Stimulated activated CD4-positive, alpha-beta T cell treated with anti-CD3 and anti-CD28 coated beads, Interleukin-4, amount 100 ng/mL, for 24 hours (primary cell): Measurements from ENCODE around the gene CLIC1.
A peak's percentile ranks its signal among the peaks of the same experiment; 100 is the strongest.

Experiments used
- DNase-seq: peaks from one replicate; pipeline ENCODE4 v3.0.0-alpha.2; 2020

Gene CLIC1

DNA sequence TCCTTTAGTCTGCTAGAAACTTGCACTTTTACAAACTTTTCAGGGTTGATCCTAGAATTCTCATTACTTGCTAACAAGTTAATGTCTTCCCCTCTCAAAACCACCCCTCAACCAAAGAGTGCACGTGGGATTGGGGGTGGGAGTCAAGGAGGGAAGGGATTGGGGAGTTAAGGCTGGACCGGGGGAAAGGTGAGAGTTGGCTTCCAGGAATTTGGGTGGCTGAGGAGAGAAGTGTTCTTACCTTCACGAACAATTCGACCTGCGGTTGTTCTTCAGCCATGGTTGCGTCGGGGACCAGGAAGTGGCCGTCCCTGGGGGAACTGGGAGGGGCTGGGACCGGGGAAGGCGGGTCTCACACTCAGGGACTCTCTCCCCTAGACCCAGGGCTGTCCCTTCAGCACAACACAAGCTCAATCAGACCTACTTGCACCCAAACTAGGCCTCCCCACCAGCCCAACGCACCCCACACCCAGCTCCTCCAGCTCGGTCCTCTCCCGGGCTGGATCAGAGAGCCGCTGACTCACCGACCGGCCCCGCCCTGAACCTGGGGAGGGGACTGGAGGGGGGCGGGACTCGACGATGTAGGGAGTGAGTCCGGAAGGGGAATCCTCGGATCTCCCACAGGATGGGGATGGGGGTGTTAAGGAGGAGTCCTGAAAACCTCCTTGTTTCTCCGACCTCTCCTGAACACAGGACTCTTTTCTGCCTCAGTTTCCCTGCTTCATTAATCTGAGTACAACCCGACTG is at the start of gene CLIC1:
CLIC1 (minus strand) TSS at position 510 of the 747 bp plus-strand sequence; CDS start at position 280, 230 bp downstream.
- peak; percentile 82 for DNase-seq

- DNase-seq: no peak
Measured at GRCh38 chr6:31785475-31785874, 49.1 kb upstream of the CLIC1 start.

DNA sequence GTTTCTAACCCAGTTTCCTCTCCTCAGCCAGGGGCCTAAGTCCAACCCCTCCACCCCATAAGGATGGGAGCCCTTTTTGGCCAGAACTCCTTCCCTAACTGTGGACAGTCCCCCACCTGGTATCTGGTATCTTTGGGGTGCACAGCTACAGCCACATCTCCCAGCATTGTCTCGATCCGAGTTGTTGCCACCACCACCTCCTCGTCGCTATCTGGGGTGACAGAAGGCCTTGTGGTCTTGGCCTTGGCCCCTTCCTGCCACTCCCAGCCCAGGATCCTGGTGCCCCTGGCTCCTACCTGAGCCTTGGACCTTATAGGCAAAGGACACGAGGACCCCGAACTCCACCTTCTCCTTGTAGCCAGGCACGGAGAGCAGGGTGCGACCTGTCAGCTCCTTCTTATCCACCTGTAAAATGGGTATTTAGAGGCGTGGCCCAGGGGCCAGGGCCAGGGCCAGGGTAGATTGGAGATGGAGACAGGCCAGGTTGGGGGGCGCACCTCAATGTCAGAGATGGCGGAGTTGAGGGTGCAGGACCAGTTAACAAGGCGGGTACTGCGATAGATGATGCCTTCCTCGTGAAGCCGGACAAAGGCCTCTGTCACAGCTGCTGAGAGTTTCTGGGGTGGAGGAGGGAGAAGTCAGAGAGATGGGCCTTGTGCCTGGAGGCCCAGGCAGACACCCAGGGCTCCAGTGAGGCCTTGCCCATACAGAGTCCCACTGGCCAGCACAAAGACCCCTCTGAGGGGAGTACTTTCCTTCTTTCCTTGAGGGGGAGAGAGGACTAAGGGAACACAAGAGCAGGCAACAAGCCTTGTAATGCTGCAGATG is 48.0 kb upstream of the CLIC1 start:
- no peak for DNase-seq

DNA sequence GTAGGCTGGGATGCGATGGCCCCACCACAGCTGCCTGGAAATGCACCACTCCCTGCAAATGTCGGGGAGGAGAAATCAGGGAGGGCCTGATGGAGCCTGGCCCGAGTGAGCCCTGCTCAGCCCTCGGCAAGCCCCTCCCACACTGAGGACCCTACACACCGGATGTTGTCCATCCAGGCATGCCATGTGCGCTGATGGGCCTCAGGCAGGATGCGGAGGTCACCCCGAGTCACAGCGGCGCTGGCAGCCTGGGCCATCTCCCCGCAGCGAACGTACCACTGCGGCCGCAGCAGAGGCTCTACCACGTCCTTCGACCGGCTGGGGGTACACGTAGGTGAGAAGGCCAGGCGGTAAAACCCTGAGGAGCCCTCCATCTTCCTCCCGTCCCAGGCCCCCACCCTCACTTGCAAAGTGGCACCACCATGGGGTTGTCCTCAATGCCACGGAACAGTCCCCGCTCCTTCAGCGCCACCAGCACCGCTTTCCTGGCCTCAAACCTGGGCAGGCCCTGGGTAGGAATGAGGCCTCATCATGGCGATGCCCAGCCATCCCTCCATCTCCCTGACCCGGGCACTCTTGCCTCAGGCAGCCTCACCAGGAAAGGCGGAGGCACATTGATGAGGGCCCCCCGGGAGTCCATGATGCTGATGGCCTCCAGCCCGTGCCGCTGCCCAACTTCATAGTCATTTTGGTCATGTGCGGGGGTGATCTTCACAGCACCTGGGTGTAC is 46.0 kb upstream of the CLIC1 start:
- no peak for DNase-seq

DNA sequence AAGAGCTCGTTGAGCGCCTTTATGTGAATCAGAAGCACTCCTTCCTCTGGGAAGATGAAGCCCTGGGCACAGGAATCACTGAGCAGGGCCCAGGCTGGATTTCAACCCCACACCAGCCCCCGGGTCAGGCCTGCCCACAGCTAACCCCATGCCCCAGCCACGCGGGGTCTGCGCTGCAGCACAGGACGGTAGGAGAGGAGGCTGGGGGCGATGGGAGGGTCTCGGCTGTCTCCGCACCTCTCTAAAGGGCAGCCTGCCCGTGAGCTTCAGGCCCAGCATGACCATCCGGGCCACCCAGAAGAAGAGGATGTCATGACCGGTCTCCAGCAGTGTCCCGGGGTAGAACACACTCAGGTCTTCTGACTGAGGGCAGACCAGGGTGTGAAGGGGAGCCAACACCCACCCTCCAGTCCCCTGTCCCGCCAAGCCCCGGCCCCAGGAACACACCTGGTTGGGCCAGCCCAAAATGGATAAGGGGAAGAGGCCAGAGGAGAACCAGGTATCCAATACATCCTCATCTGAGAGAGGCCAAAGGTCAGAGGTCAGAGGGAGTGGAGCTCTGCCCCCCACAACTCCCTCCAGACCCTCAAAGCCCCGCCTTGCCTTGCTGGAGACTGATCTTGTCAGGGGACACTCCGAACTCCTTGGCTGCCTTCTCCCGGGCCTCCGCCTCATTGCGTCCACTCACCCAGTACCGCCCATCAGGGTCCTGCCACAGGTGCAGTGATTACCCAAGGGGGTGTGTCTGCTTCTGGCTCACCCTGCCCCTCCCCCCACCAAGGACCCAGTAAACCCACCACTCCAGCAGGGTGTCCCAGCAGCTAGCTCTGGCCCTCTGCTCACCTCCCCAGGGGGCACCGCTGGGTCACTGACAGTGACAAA is 45.2 kb upstream of the CLIC1 start:
- no peak for DNase-seq

- no peak for DNase-seq
Measured at GRCh38 chr6:31780507-31781243, 44.3 kb upstream of the CLIC1 start.

- DNase-seq: no peak
Measured at GRCh38 chr6:31779908-31780307, 43.6 kb upstream of the CLIC1 start.

GRCh38 chr6:31778999-31779885 is 42.9 kb upstream of the CLIC1 start:
- DNase-seq: no peak

DNA sequence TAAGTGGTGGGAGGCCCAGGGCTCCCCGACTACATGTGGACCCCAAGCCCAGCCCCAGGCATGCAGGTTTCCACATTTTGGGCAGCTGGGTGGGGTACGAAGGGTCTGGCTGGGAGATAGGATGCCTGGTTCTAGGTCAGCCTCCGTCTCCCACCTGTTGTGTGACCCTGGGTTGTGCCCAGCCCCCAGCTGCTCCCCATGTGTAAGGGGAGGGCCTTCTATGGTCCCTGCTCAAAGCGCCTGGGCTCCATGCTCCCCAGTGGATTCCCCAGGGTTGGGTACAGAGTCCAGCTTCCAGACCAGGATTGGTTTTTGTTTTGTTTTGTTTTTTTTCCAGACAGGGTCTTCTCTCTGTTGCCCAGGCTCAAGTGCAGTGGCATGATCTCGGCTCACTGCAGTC is 41.9 kb upstream of the CLIC1 start:
- no peak for DNase-seq

DNA sequence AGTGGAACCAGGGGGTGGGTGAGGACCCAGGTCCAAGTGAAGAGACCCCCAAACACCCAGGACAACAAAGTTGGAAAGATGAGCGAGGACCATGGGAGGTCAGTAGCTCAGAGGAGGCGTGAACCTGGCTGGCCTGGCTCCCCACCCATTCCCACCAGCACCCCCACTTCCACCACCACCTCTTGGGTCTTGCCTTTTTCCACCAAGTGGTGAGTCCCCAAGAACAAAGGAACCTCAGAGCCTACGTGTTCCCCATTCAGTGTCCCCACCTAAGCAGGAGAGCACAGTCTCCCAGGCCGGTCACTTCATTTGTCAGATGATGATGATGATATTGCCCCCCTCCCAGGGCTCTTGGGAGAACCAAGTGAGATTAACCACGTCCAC is 41.3 kb upstream of the CLIC1 start:
- no peak for DNase-seq

DNA sequence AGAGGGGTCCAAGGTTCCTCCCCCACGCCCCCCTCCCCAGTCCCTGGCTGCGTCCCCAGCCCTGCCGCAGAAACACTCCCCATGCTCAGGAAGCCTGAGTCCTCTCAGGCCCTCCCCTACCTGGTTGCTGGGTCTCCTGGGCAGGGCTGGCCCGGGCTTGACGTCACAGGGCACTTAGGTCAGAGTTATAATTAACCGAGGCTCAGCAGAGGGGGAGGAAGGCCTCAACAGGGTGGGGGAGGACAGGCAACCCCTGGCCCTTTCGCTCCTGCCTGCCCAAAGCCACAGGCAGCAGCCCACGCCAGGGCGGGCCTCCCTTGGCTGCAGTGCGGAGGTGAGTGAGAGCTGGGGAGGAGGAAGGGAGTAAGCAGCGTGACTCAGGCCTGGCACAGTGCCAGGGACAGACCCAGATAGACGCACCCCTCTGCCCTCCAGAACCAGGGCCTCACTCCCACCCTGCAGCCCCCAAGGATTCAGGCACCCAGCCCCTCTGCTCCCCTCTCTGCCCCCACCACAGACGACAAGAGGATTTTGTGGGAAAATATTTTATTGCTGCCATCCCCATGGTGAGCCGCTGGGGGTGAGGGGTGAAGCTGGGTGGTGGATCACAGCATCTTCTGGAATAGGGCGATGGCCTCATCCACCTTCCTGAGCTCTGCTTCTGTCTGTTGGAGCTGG is 40.8 kb upstream of the CLIC1 start, which contains the start of gene VWA7:
VWA7 (minus strand) TSS at position 340 of the 678 bp plus-strand sequence. CDS start 549 bp downstream, outside the sequence.
- DNase-seq: peak; percentile 80

DNA sequence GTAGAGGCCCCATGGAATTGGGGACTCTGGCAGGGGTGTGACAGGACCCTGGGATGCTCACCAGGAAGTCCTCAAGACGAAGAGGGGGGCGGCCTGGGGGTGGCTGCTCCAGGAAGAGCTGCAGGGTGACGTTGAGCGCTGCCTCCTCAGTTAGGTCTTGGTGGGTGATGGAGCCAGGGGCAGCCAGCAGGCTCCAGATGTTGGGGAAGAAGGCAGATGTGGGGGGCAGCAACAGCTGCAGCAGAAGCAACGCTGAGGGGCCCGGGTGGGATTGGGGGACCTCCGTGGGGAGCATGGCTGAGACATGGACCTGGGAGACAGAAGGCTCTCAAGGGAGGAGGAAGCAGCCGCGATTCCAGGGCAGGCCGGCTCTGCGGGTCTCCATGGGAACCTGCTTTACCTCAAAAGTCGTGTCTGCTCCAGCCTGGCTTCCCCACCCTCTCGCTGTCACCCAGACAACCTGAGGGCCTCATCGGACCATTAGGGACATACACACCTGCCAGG is 40.2 kb upstream of the CLIC1 start:
- no peak for DNase-seq

- DNase-seq: no peak
Measured at GRCh38 chr6:31775633-31776484, 39.5 kb upstream of the CLIC1 start.

DNA sequence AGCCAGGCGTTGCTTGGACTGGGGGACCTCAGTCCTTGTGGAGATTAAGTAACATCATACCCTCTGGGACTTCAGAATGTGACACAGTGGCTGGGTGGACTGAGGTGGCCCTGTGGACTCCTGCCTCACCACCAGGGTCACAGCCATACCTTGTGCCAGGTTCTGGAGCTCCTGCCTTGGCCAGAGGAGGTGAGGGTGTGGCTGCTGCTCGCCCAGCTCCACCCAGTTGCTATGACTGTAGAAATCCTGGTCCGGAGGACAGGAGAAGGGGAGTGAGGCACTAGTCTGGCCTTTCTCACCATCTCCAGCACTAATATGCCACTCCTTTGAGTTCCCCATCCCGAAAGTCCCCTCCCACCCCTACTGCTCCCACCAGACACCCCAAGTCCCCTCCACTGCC is 38.9 kb upstream of the CLIC1 start:
- DNase-seq: no peak

DNA sequence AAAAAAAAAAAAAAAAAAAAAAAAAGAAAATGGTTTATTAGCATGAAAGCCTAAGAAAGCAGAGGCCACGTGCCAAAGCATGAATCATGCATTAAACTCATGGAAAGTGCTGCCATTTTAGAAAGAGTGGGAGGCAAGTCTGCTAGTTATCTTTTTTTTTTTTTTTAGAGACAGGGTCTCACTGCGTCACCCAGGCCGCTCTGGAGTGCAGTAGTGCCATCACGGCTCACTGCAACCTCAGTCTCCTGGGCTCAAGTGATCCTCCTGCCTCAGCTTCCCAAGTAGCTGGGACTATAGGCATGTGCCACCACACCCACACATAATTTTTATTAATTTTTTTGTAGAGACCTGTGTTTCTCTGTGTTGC is 35.6 kb upstream of the CLIC1 start:
- peak; percentile 39 for DNase-seq

- DNase-seq: no peak
Measured at GRCh38 chr6:31770860-31771259, 34.5 kb upstream of the CLIC1 start.

DNA sequence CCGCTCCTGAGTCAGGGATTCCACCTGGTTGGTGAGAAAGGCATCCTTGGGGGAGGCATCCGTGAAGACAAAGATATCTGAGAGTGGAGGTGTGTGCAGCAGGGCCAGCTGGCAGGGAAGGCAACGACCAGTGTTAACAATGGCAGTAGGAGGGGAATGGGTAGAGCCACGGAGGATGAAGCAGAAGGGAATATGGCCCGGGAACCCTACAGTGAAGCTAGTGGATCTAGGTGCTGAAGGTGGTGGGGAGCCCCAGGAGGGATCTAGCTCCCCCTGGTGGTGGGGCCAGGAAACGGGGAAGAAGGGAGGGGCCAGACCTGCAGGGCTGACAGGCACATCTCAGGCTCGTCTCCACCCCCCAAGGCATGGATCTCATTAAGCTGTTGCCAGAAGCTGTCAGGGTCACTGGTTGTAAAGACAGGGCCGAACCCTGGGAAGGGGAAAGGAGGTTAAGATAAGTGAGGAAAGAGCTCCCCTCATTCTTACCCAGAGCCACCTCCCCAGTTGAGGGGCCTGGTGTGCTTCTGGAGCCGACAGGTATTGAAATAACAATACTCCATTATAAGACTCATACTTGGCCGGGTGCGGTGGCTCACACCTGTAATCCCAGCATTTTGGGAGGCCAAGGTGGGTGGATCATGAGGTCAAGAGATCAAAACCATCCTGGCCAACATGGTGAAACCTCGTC is 33.5 kb upstream of the CLIC1 start:
- peak; percentile 84 for DNase-seq
